OCI-LY1 (cell line): ENCODE data around the gene ZP1.

ENCODE experiments used
- H2AFZ ChIP-seq: fragments of 200-600 bp; sonication (generic), shearing (Covaris generic); 2 replicates; pipeline ENCODE4 v1.6.0; 2014; ENCODE audit warnings: antibody characterized with exemption, mild to moderate bottlenecking, low read length
- H3F3A ChIP-seq: fragments of 200-600 bp; sonication (generic), shearing (Covaris generic); 2 replicates; pipeline ENCODE4 v1.6.0; 2014; ENCODE audit warnings: mild to moderate bottlenecking, antibody characterized with exemption, low read length, moderate library complexity; ENCODE audit not compliant: insufficient read depth
- H3K27ac ChIP-seq: fragments of 200-600 bp; sonication (generic); 2 replicates; pipeline ENCODE4 v1.5.1; 2014; ENCODE audit warnings: low read length, mixed run types, mild to moderate bottlenecking, low read depth; ENCODE audit not compliant: poor library complexity, severe bottlenecking
- H3K27me3 ChIP-seq: fragments of 200-600 bp; sonication (generic); 2 replicates; pipeline ENCODE4 v1.6.0; 2014; ENCODE audit warnings: antibody characterized with exemption, mild to moderate bottlenecking, low read length, moderate library complexity; ENCODE audit not compliant: insufficient read depth
- H3K36me3 ChIP-seq: fragments of 200-600 bp; sonication (generic); 2 replicates; pipeline ENCODE4 v1.6.1; 2014; ENCODE audit warnings: mild to moderate bottlenecking, antibody characterized with exemption, low read length, moderate library complexity, mixed read lengths; ENCODE audit not compliant: insufficient read depth
- H3K4me1 ChIP-seq: fragments of 200-600 bp; sonication (generic); 2 replicates; pipeline ENCODE4 v1.5.1; 2014; ENCODE audit warnings: mild to moderate bottlenecking, low read length, moderate library complexity; ENCODE audit not compliant: insufficient read depth, severe bottlenecking
- H3K4me2 ChIP-seq: fragments of 200-600 bp; sonication (generic), shearing (Covaris generic); 2 replicates; pipeline ENCODE4 v1.6.1; 2014; ENCODE audit warnings: low read length
- H3K4me3 ChIP-seq: fragments of 200-600 bp; sonication (generic); 2 replicates; pipeline ENCODE4 v1.5.1; 2014; ENCODE audit warnings: low read length, low read depth, mild to moderate bottlenecking, mixed read lengths; ENCODE audit not compliant: poor library complexity, severe bottlenecking
- H3K79me2 ChIP-seq: fragments of 200-600 bp; shearing (Covaris generic); 2 replicates; pipeline ENCODE4 v1.6.1; 2016; ENCODE audit warnings: mixed run types, low read length, mixed read lengths; ENCODE audit not compliant: insufficient read depth
- H3K9ac ChIP-seq: fragments of 200-600 bp; sonication (generic), shearing (Covaris generic); 2 replicates; pipeline ENCODE4 v1.6.1; 2014; ENCODE audit warnings: mild to moderate bottlenecking, low read length, mixed read lengths
- H3K9me2 ChIP-seq: fragments of 200-600 bp; sonication (generic), shearing (Covaris generic); 2 replicates; pipeline ENCODE4 v1.6.1; 2014; ENCODE audit warnings: low read depth, mild to moderate bottlenecking, low read length, mixed read lengths
- H3K9me3 ChIP-seq: fragments of 200-600 bp; shearing (Covaris generic); 2 replicates; pipeline ENCODE4 v1.6.1; 2014; ENCODE audit warnings: low read length, mixed read lengths
- H4K20me1 ChIP-seq: fragments of 200-600 bp; sonication (generic), shearing (Covaris generic); 2 replicates; pipeline ENCODE4 v1.6.0; 2016; ENCODE audit warnings: mild to moderate bottlenecking, low read length; ENCODE audit not compliant: insufficient read depth
- EZH2 ChIP-seq: fragments of 200-600 bp; sonication (generic), shearing (Covaris generic); IDR thresholded peaks from 2 replicates; pipeline ENCODE4 v1.8.0; 2017; ENCODE audit warnings: borderline replicate concordance, mixed run types, mild to moderate bottlenecking, antibody characterized with exemption, low read length, moderate library complexity, mixed read lengths
- TF ChIP-seq, protein P1 (sequence below): fragments of 200-600 bp; sonication (generic), shearing (Covaris generic); IDR thresholded peaks from 2 replicates; pipeline ENCODE4 v1.5.1; 2017; ENCODE audit warnings: mild to moderate bottlenecking, antibody characterized with exemption, low read length, moderate library complexity, mixed read lengths

Gene ZP1

GRCh38 chr11:60858236-60858635 is 9.1 kb upstream of the ZP1 start:
- H3K4me1 ChIP-seq: peaks cover 4% of the 10 kb centered on the region
- H4K20me1 ChIP-seq: no peaks in the 10 kb centered on the region
- H2AFZ ChIP-seq: no peak overlapping the region
- no peak overlapping the region for H3K27ac ChIP-seq
- H3K27me3 ChIP-seq: peaks cover 4% of the 10 kb centered on the region; the same call in 1 of the 2 replicates
- no peak overlapping the region for H3K9ac ChIP-seq
- H3K9me2 ChIP-seq: no peaks in the 10 kb centered on the region
- no peak overlapping the region for H3K4me3 ChIP-seq
- no peaks in the 10 kb centered on the region for H3K9me3 ChIP-seq
- H3K79me2 ChIP-seq: no peaks in the 10 kb centered on the region
- no peaks in the 10 kb centered on the region for H3K36me3 ChIP-seq
- H3F3A ChIP-seq: no peaks in the 10 kb centered on the region
- no peak for TF ChIP-seq EZH2
- TF ChIP-seq, protein P1, sequence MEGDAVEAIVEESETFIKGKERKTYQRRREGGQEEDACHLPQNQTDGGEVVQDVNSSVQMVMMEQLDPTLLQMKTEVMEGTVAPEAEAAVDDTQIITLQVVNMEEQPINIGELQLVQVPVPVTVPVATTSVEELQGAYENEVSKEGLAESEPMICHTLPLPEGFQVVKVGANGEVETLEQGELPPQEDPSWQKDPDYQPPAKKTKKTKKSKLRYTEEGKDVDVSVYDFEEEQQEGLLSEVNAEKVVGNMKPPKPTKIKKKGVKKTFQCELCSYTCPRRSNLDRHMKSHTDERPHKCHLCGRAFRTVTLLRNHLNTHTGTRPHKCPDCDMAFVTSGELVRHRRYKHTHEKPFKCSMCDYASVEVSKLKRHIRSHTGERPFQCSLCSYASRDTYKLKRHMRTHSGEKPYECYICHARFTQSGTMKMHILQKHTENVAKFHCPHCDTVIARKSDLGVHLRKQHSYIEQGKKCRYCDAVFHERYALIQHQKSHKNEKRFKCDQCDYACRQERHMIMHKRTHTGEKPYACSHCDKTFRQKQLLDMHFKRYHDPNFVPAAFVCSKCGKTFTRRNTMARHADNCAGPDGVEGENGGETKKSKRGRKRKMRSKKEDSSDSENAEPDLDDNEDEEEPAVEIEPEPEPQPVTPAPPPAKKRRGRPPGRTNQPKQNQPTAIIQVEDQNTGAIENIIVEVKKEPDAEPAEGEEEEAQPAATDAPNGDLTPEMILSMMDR: no peak
- no peak overlapping the region for H3K4me2 ChIP-seq

GRCh38 chr11:60858731-60859464 is 8.4 kb upstream of the ZP1 start:
- H3K9ac ChIP-seq: no peak overlapping the region
- H3K9me2 ChIP-seq: no peaks in the 10 kb centered on the region
- H3K27ac ChIP-seq: no peak overlapping the region
- H2AFZ ChIP-seq: no peak overlapping the region
- H3K9me3 ChIP-seq: no peaks in the 10 kb centered on the region
- no peak overlapping the region for H3K4me3 ChIP-seq
- H3K4me1 ChIP-seq: peaks cover 4% of the 10 kb centered on the region
- no peak overlapping the region for H3K4me2 ChIP-seq
- no peaks in the 10 kb centered on the region for H4K20me1 ChIP-seq
- no peak for TF ChIP-seq EZH2
- TF ChIP-seq, protein P1: no peak
- H3K27me3 ChIP-seq: peaks cover 4% of the 10 kb centered on the region; the same call in 1 of the 2 replicates
- H3K79me2 ChIP-seq: no peaks in the 10 kb centered on the region
- H3F3A ChIP-seq: no peaks in the 10 kb centered on the region
- H3K36me3 ChIP-seq: no peaks in the 10 kb centered on the region

DNA sequence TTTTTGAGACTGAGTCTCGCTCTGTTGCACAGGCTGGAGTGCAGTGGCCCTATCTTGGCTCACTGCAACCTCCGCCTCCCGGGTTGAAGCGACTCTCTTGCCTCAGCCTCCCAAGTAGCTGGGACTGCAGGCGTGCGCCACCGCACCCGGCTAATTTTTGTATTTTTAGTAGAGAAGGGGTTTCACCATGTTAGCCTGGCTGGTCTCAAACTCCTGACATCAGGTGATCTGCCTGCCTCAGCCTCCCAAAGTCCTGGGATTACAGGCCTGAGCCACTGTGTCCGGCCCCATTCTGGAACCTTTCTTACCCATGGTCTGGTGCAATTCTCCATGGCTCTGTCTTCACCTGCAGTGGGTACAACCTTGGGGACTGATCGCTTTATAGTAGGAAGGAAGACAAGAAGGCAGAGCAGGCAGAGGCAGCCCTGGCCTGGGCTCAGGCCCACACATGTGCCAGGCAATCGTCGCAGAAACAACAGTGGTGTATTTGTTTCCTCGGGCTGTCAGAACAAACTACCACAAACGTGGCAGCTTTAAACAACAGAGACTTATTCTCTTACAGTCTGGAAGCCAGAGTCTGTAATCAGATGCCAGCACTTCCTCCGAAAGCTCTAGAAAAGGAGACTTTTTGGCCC is 7.6 kb upstream of the ZP1 start:
- no peak overlapping the region for H3K9ac ChIP-seq
- H2AFZ ChIP-seq: no peak overlapping the region
- no peaks in the 10 kb centered on the region for H4K20me1 ChIP-seq
- H3K9me3 ChIP-seq: no peaks in the 10 kb centered on the region
- H3K4me3 ChIP-seq: no peak overlapping the region
- H3K4me1 ChIP-seq: peaks cover 4% of the 10 kb centered on the region
- H3K79me2 ChIP-seq: no peaks in the 10 kb centered on the region
- H3K27me3 ChIP-seq: peaks cover 4% of the 10 kb centered on the region; the same call in 1 of the 2 replicates
- H3K36me3 ChIP-seq: no peaks in the 10 kb centered on the region
- TF ChIP-seq, protein P1: no peak
- no peak for TF ChIP-seq EZH2
- no peaks in the 10 kb centered on the region for H3K9me2 ChIP-seq
- no peak overlapping the region for H3K27ac ChIP-seq
- H3F3A ChIP-seq: no peaks in the 10 kb centered on the region
- H3K4me2 ChIP-seq: no peak overlapping the region
